Fibroblast of lung (primary cell): ENCODE results near the gene WDFY3. TPM values are rescaled to one million over a fixed set of nuclear protein-coding genes. Genes with fewer than 3 reads are reported as not detected.

Experiments used
- DNase-seq, 2 donors: peaks; one replicate each; pipeline versions ENCODE4 v3.0.0 to v3.0.0-alpha.2; 2010; ENCODE audit warnings: low read depth in 2 of 2
- H2AFZ ChIP-seq: 2 replicates; pipeline ENCODE4 v1.5.1; 2012; ENCODE audit warnings: low read length, control low read depth, inconsistent platforms
- H3K27ac ChIP-seq: 2 replicates; pipeline ENCODE4 v1.5.1; 2011; ENCODE audit warnings: low read length, control low read depth; ENCODE audit not compliant: insufficient read depth
- H3K27me3 ChIP-seq: 2 replicates; pipeline ENCODE4 v1.5.1; 2011; ENCODE audit warnings: mild to moderate bottlenecking, low read length; ENCODE audit not compliant: control insufficient read depth, insufficient read depth
- H3K36me3 ChIP-seq: 2 replicates; pipeline ENCODE4 v1.5.1; 2011; ENCODE audit warnings: low read length; ENCODE audit not compliant: control insufficient read depth, insufficient read depth
- H3K4me1 ChIP-seq: 2 replicates; pipeline ENCODE4 v1.5.1; 2011; ENCODE audit warnings: low read length; ENCODE audit not compliant: control insufficient read depth, insufficient read depth; ENCODE audit errors: extremely low read depth
- H3K4me2 ChIP-seq: 2 replicates; pipeline ENCODE4 v1.5.1; 2011; ENCODE audit warnings: low read length, control low read depth; ENCODE audit not compliant: insufficient read depth; ENCODE audit errors: extremely low read depth
- H3K4me3 ChIP-seq, 4 experiments: fragments of 200-600 bp in 1 of 4; sonication (generic) in 1 of 4; replicated peaks in 1 of 4; 2 replicates each; pipeline ENCODE4 v1.5.1; 2011 to 2016; ENCODE audit warnings: low read length in 4 of 4, low read depth in 3 of 4, mild to moderate bottlenecking in 3 of 4, control low read depth in 2 of 4, inconsistent platforms in 1 of 4, mixed read lengths in 1 of 4; ENCODE audit not compliant: insufficient read depth in 1 of 4; ENCODE audit errors: control extremely low read depth in 1 of 4
- H3K79me2 ChIP-seq: 2 replicates; pipeline ENCODE4 v1.5.1; 2012; ENCODE audit warnings: mild to moderate bottlenecking, low read length, inconsistent platforms; ENCODE audit not compliant: control insufficient read depth, insufficient read depth
- H3K9ac ChIP-seq: 2 replicates; pipeline ENCODE4 v1.5.1; 2011; ENCODE audit warnings: mild to moderate bottlenecking, low read length, control low read depth; ENCODE audit not compliant: insufficient read depth
- H3K9me3 ChIP-seq: 2 replicates; pipeline ENCODE4 v1.5.1; 2012; ENCODE audit warnings: low read depth, low read length; ENCODE audit not compliant: control insufficient read depth, insufficient read depth
- H4K20me1 ChIP-seq: 2 replicates; pipeline ENCODE4 v1.5.1; 2011; ENCODE audit warnings: low read length; ENCODE audit not compliant: control insufficient read depth, insufficient read depth; ENCODE audit errors: extremely low read depth
- EZH2 ChIP-seq: IDR thresholded peaks from 2 replicates; pipeline ENCODE4 v1.5.1; 2012; ENCODE audit warnings: low read length, control low read depth, mild to moderate bottlenecking; ENCODE audit errors: missing control alignments
- polyA plus RNA-seq, 2 donors: library from polyadenylated mRNA; depleted of rRNA in 1 of 2; stranded (reverse) in 1 of 2; unstranded in 1 of 2; fragments of >200 nt; gene quantifications; 2 replicates each; pipeline ENCODE4 v1.2.1, GENCODE V29; 2011 to 2012; ENCODE audit warnings: missing spikeins in 1 of 2
- total RNA-seq: library from RNA; depleted of rRNA; stranded (reverse); fragments of >200 nt; gene quantifications from 2 replicates; pipeline ENCODE4 v1.2.1, GENCODE V29; 2014
- TF ChIP-seq, protein P1 (sequence below), 2 donors: IDR thresholded peaks in 1 of 2; conservative IDR thresholded peaks in 1 of 2; 1 replicate in 1 of 2; 2 replicates in 1 of 2; pipeline ENCODE4 v1.5.1; 2011 to 2012; ENCODE audit warnings: low read length in 2 of 2, control low read depth in 1 of 2, inconsistent platforms in 1 of 2, low read depth in 1 of 2, mild to moderate bottlenecking in 1 of 2

Gene WDFY3
- total and polyA plus RNA-seq, 2 donors (not counting 1 experiment from before 2014, with no cell fraction given): 26.8 to 88.8 TPM

DNA sequence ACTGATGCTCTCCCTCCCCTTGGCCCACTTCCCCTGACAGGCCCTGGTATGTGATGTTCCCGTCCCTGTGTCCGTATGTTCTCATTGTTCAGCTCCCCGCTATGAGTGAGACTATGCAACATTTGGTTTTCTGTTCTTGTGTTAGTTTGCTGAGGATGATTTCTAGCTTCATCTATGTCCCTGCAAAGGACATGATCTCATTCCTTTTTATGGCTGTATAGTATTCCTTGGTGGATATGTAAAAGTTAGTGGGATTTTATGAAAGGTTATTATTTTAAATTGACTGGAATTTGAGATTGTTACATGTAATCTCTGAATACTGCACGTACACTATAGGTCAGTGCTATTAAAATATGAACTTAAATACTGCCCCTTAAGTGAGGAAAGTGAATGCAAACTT lies 184.0 kb downstream of the WDFY3 start:
- H2AFZ ChIP-seq: no peak overlapping the region
- no peak overlapping the region for H3K4me2 ChIP-seq
- H4K20me1 ChIP-seq: no peaks in the 10 kb centered on the region
- H3K9ac ChIP-seq: no peak overlapping the region
- no peaks in the 10 kb centered on the region for H3K9me3 ChIP-seq
- H3K27ac ChIP-seq: no peak overlapping the region
- H3K27me3 ChIP-seq: no peaks in the 10 kb centered on the region
- DNase-seq: no peak
- peaks cover 7% of the 10 kb centered on the region for H3K36me3 ChIP-seq
- TF ChIP-seq, protein P1, sequence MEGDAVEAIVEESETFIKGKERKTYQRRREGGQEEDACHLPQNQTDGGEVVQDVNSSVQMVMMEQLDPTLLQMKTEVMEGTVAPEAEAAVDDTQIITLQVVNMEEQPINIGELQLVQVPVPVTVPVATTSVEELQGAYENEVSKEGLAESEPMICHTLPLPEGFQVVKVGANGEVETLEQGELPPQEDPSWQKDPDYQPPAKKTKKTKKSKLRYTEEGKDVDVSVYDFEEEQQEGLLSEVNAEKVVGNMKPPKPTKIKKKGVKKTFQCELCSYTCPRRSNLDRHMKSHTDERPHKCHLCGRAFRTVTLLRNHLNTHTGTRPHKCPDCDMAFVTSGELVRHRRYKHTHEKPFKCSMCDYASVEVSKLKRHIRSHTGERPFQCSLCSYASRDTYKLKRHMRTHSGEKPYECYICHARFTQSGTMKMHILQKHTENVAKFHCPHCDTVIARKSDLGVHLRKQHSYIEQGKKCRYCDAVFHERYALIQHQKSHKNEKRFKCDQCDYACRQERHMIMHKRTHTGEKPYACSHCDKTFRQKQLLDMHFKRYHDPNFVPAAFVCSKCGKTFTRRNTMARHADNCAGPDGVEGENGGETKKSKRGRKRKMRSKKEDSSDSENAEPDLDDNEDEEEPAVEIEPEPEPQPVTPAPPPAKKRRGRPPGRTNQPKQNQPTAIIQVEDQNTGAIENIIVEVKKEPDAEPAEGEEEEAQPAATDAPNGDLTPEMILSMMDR (conservative IDR thresholded peaks at IDR 0.05 in 1 of 2, IDR thresholded peaks at IDR 0.05 in 1 of 2; ENCODE audit: low read depth in 1 of 2, low read length in 2 of 2): no peak
- TF ChIP-seq EZH2: no peak
- no peak overlapping the region for H3K4me3 ChIP-seq
- H3K4me1 ChIP-seq: no peaks in the 10 kb centered on the region
- no peaks in the 10 kb centered on the region for H3K79me2 ChIP-seq

DNA sequence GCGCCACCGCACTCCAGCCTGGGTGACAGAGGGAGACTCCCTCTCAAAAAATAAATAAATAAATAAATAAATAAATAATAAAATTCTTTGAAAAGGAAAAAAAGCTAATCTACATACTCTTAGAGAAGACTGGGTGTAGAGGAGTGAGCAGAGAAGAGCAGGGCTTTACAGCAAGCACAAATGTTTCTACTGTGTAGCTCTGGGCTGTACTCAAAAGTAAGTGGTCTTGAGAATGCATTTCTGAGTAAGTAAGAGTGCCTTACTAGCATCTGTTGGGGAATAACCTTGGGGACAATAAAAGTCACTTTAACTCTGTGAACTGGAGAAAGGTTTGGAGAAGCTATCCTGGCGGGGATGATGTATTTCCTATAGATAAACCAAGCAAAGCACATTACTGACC lies 185.8 kb downstream of the WDFY3 start:
- no peak for DNase-seq
- Histone ChIP-seq H2AFZ (no peak overlapping the region), H4K20me1 (no peaks in the 10 kb centered on the region), H3K79me2 (no peaks in the 10 kb centered on the region), H3K27me3 (no peaks in the 10 kb centered on the region), H3K9ac (no peak overlapping the region), H3K4me2 (no peak overlapping the region), H3K9me3 (no peaks in the 10 kb centered on the region), H3K27ac (no peak overlapping the region), H3K4me1 (no peaks in the 10 kb centered on the region), H3K36me3 (peaks cover 7% of the 10 kb centered on the region), H3K4me3 (no peak overlapping the region)
- TF ChIP-seq, protein P1 (conservative IDR thresholded peaks at IDR 0.05 in 1 of 2, IDR thresholded peaks at IDR 0.05 in 1 of 2; ENCODE audit: low read depth in 1 of 2, low read length in 2 of 2): no peak
- TF ChIP-seq EZH2: no peak

DNA sequence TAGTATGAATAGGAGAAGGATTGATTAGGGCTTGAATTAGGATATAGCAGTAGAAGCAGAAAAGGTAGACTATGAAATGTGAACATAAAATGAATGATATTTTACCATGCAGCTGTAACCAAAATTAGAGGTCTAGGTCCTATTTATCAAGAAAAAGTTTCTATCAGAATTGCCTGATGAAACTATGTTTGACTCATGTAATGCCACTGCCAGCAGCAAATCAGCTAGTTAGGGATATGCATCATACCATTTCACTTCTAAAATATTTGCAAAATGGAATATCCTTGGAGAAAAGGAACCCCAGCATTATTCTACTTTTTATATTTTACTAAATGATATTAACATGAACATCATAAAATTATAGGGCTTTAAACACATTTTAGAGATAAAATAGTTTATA lies 188.4 kb downstream of the WDFY3 start:
- no peak for TF ChIP-seq EZH2
- TF ChIP-seq, protein P1 (conservative IDR thresholded peaks at IDR 0.05 in 1 of 2, IDR thresholded peaks at IDR 0.05 in 1 of 2; ENCODE audit: low read depth in 1 of 2, low read length in 2 of 2): no peak
- Histone ChIP-seq H3K9ac (no peak overlapping the region), H3K4me2 (no peak overlapping the region), H3K36me3 (peaks cover 4% of the 10 kb centered on the region), H3K4me1 (no peaks in the 10 kb centered on the region), H2AFZ (no peak overlapping the region), H3K9me3 (no peaks in the 10 kb centered on the region), H3K79me2 (no peaks in the 10 kb centered on the region), H4K20me1 (no peaks in the 10 kb centered on the region), H3K27me3 (no peaks in the 10 kb centered on the region), H3K4me3 (no peak overlapping the region), H3K27ac (no peak overlapping the region)
- no peak for DNase-seq
